Calu3 (cell line): ENCODE data around the gene VSTM2A. TPM values are rescaled to one million over a fixed set of nuclear protein-coding genes. Genes with fewer than 3 reads are reported as not detected.
"Not testable (repeated sequence)": the region's sequence is repeated elsewhere in the genome, so short reads cannot be mapped to it uniquely, and the experiment has no call there.

Experiments used
- Bru-seq: library from RNA; stranded (reverse); fragments of 400-500 nt; gene quantifications from one replicate; lab custom pipeline; 2021; lab: Mats Ljungman, UMichigan
- BruChase-seq, 2 experiments: library from RNA; stranded (reverse); fragments of 400-500 nt; gene quantifications; one replicate each; lab custom pipeline; 2021; lab: Mats Ljungman, UMichigan
- BruUV-seq: library from RNA; stranded (reverse); fragments of 400-500 nt; replicated peaks from 2 replicates; lab custom pipeline; 2021; lab: Mats Ljungman, UMichigan
- CTCF ChIA-PET: fragments of 300-600 bp; sonication (Branson Sonifier 250); formaldehyde crosslinking; loops from one replicate; lab custom pipeline; 2022; ENCODE audit warnings: antibody characterized with exemption; lab: Charles Lee
- DNase-seq: peaks from one replicate; pipeline ENCODE4 v3.0.0; 2022
- H3K27ac Mint-ChIP-seq: one replicate; pipeline ENCODE4 v1.8.0; 2022; ENCODE audit warnings: mixed read lengths; ENCODE audit not compliant: unreplicated experiment
- H3K27me3 Mint-ChIP-seq: one replicate; pipeline ENCODE4 v1.8.0; 2022; ENCODE audit warnings: mixed read lengths; ENCODE audit not compliant: unreplicated experiment
- H3K36me3 Mint-ChIP-seq: one replicate; pipeline ENCODE4 v1.8.0; 2022; ENCODE audit warnings: mild to moderate bottlenecking, moderate library complexity, mixed read lengths; ENCODE audit not compliant: insufficient read depth, unreplicated experiment
- H3K4me1 Mint-ChIP-seq: one replicate; pipeline ENCODE4 v1.8.0; 2022; ENCODE audit warnings: mild to moderate bottlenecking, low read depth, mixed read lengths; ENCODE audit not compliant: unreplicated experiment
- H3K4me3 Mint-ChIP-seq: one replicate; pipeline ENCODE4 v1.8.0; 2022; ENCODE audit warnings: mild to moderate bottlenecking, low read depth, moderate library complexity, mixed read lengths; ENCODE audit not compliant: unreplicated experiment
- H3K9me3 Mint-ChIP-seq: one replicate; pipeline ENCODE4 v1.8.0; 2022; ENCODE audit warnings: low read depth, mixed read lengths; ENCODE audit not compliant: unreplicated experiment
- intact Hi-C: fragments of 100-400 bp; cut with micrococcal nuclease; formaldehyde crosslinking; loops from one replicate; pipeline ENCODE4 v1.10.0; 2022; ENCODE audit not compliant: unreplicated experiment
- long read RNA-seq: library from polyadenylated mRNA; stranded (forward); transcript quantifications from one replicate; pipeline ENCODE4 v2.0.0, GENCODE V29; 2022
- total RNA-seq: library from RNA; stranded (reverse); gene quantifications from 2 replicates; pipeline ENCODE4 v1.2.3, GENCODE V29; 2022
- TF ChIP-seq, protein P1 (sequence below): fragments of 200-600 bp; IDR thresholded peaks from one replicate; pipeline ENCODE4 v1.8.0; 2022; ENCODE audit warnings: antibody characterized with exemption; ENCODE audit not compliant: unreplicated experiment

Gene VSTM2A, protein sequence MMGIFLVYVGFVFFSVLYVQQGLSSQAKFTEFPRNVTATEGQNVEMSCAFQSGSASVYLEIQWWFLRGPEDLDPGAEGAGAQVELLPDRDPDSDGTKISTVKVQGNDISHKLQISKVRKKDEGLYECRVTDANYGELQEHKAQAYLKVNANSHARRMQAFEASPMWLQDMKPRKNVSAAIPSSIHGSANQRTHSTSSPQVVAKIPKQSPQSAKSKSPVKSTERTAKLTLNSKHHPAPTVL
- total RNA-seq (not detected in 2 replicates), Bru-seq, nascent RNA (percentile 10 among the genes with signal in this experiment), BruChase-seq, experiment 1, labeled RNA remaining after a 6-hour chase (percentile 5 among the genes with signal in this experiment), BruChase-seq, experiment 2, labeled RNA remaining after a 2-hour chase (not detected)
- long read RNA-seq: 0 reads

DNA sequence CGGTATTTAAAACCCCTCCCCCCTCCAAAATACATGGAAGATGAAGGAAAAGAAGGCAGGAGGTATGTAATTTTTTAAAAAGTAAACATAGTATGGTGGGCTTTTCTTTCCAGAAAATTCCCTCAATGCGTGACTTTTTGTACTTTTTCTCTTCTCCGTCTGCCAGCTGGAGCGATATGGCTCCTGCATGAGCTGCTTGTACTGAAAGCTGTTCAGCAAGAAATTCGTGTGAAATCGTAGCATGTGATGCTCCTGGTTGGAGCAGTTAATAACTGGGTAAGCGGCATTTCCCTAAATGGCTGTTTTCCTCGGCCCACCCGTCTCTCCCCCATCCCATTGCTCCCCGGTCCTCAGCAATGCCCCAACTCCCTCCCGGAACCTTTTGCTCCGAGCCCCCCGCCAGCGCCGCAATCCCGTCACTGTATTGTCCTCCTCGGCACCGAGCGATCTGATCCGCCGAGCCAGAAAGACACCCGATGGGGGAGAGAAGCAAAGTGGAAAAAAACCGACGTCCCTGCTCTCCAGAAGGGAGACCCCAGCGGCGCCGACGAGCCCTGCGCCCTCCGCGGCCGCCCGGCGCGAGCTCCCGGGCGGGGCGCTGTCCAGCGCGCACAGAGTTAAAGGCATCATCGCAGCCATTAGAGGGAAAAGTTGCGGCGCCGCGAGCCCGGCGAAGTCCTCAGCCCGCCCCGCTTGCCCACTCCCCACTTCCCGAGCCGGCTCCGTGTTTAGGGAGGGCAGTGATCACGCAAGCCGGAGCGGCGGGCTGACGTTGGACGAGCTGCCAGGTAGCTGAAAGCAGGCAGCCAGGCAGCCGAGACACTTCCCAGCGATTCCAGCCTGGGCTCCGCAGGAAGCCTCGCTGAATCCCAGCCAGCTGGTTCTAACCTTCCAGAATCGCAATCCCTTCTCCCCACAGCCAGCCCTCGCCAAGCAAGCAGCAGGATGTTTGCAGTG is at the start of gene VSTM2A:
Gene VSTM2A, plus strand, starts transcription at position 707 of the 957 bp plus-strand sequence. CDS start 356 bp downstream, outside the sequence.
- H3K27ac Mint-ChIP-seq: no peak within 1 kb of the TSS
- H3K4me3 Mint-ChIP-seq: no peak within 1 kb of the TSS
- TF ChIP-seq, protein P1, sequence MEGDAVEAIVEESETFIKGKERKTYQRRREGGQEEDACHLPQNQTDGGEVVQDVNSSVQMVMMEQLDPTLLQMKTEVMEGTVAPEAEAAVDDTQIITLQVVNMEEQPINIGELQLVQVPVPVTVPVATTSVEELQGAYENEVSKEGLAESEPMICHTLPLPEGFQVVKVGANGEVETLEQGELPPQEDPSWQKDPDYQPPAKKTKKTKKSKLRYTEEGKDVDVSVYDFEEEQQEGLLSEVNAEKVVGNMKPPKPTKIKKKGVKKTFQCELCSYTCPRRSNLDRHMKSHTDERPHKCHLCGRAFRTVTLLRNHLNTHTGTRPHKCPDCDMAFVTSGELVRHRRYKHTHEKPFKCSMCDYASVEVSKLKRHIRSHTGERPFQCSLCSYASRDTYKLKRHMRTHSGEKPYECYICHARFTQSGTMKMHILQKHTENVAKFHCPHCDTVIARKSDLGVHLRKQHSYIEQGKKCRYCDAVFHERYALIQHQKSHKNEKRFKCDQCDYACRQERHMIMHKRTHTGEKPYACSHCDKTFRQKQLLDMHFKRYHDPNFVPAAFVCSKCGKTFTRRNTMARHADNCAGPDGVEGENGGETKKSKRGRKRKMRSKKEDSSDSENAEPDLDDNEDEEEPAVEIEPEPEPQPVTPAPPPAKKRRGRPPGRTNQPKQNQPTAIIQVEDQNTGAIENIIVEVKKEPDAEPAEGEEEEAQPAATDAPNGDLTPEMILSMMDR: no peak
- BruUV-seq: no TSS peak
- H3K36me3 Mint-ChIP-seq: no peaks in the 10 kb centered on the region
- no peaks in the 10 kb centered on the region for H3K4me1 Mint-ChIP-seq
- CTCF ChIA-PET: interaction anchor here (0.5 kb wide), 1 partner anchor 349 kb away, joined by 3 read pairs; no protein-coding TSS in a partner anchor
- DNase-seq: no peak
- H3K27me3 Mint-ChIP-seq: peaks cover 87% of the 10 kb centered on the region
- H3K9me3 Mint-ChIP-seq: no peaks in the 10 kb centered on the region
- intact Hi-C loops: loop anchor here (5.0 kb wide), 1 partner anchor 215 kb away; the partner anchor contains the start of gene SEC61G

DNA sequence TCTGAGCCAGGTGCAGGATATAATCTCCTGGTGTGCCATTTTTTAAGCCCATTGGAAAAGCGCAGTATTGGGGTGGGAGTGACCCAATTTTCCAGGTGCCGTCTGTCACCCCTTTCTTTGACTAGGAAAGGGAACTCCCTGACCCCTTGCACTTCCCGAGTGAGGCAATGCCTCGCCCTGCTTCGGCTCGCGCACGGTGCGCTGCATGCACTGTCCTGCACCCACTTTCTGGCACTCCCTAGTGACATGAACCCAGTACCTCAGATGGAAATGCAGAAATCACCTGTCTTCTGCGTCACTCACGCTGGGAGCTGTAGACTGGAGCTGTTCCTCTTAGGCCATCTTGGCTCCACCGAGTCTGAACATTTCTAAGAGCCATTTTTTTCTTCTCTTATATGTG is 37.6 kb upstream of the VSTM2A start:
- H3K27me3 Mint-ChIP-seq, H3K9me3 Mint-ChIP-seq, H3K36me3 Mint-ChIP-seq, DNase-seq, BruUV-seq, CTCF ChIA-PET, H3K27ac Mint-ChIP-seq, H3K4me3 Mint-ChIP-seq, H3K4me1 Mint-ChIP-seq, intact Hi-C loops: not testable (repeated sequence)

DNA sequence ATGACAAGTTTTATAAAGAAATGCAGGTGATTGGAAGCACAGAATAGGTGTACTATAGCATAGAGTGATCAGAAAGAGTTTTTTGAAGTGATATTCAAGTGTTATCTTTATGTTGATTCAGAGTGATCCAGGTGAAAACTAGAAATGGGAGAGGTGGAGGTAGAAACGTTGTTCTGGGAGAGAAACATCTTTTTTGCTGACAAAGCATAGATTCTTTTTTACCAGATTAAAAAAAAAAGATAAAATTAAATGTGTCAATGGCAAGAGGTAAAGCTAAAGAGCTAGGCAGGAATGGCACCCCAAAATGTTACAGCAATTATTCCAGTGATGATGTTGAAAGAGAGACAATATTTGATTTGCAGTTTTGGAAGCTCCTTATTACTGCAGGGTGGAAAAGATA is 12.6 kb upstream of the VSTM2A start:
- Mint-ChIP-seq H3K36me3 (no peaks in the 10 kb centered on the region), H3K27me3 (peaks cover 18% of the 10 kb centered on the region), H3K4me1 (no peaks in the 10 kb centered on the region), H3K27ac (no peak overlapping the region), H3K4me3 (no peak overlapping the region), H3K9me3 (peaks cover 9% of the 10 kb centered on the region)
- TF ChIP-seq, protein P1: no peak
- intact Hi-C loops: no loop called here
- BruUV-seq: no TSS peak
- DNase-seq: no peak
- CTCF ChIA-PET: no interaction called here

DNA sequence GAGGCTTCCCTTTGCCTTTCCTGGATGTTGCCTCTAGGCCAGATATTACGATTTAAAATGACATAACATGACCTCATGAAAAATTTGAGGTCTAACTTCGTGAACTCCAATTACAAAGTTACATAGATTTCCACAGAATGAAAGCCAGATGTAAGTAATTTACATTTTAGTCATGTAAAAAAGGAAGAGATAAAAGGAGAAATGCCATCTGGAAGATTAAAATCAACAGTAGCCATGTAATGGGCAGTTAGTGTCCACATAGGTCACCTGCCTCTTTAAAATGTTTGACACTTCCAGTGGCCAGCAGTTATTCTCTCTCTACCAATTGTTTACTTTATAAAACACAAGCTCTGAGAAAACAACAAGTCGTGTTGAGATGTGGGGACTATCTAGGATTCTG is 4.1 kb upstream of the VSTM2A start:
- H3K27me3 Mint-ChIP-seq: peaks cover 82% of the 10 kb centered on the region

More for the DNA sequence above, 4.1 kb upstream of the VSTM2A start:
- no peak for DNase-seq
- Mint-ChIP-seq H3K36me3 (no peaks in the 10 kb centered on the region), H3K9me3 (peaks cover 2% of the 10 kb centered on the region), H3K27ac (no peak overlapping the region), H3K4me1 (no peaks in the 10 kb centered on the region), H3K4me3 (no peak overlapping the region)
- intact Hi-C loops: no loop called here
- no TSS peak for BruUV-seq
- CTCF ChIA-PET: no interaction called here
- TF ChIP-seq, protein P1: no peak
